ENCODE measurements around the gene CNIH3.

DNA sequence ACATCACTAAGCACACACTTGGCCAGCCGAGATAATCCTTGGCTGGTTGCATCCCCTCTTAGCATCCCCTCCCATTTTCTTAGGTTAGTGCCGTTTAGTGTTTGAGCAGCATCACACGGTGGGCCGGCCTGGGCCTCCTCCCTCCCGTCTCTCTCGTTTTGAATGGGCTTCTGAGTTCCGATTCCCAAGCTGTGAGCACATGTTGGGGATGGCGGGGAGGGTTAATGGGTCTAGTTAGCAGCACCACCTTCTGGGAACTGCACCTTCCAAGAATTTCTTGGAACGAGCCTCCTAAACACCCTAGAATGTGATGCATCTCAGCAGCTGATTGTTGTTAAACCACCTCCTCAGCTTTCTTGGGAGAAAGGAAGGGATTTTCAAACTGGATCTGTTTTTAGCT is 73.3 kb downstream of the CNIH3 start:
- TF ChIP-seq, protein P1, sequence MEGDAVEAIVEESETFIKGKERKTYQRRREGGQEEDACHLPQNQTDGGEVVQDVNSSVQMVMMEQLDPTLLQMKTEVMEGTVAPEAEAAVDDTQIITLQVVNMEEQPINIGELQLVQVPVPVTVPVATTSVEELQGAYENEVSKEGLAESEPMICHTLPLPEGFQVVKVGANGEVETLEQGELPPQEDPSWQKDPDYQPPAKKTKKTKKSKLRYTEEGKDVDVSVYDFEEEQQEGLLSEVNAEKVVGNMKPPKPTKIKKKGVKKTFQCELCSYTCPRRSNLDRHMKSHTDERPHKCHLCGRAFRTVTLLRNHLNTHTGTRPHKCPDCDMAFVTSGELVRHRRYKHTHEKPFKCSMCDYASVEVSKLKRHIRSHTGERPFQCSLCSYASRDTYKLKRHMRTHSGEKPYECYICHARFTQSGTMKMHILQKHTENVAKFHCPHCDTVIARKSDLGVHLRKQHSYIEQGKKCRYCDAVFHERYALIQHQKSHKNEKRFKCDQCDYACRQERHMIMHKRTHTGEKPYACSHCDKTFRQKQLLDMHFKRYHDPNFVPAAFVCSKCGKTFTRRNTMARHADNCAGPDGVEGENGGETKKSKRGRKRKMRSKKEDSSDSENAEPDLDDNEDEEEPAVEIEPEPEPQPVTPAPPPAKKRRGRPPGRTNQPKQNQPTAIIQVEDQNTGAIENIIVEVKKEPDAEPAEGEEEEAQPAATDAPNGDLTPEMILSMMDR (IDR thresholded peaks at IDR 0.05): no peak
- no peak for TF ChIP-seq POLR2A (IDR thresholded peaks at IDR 0.05)
- TF ChIP-seq POLR2AphosphoS5 (IDR thresholded peaks at IDR 0.05): no peak
- no peak for TF ChIP-seq EP300 (IDR thresholded peaks at IDR 0.05)
